ENCODE data around the gene ZNF581. TPM values are rescaled to one million over a fixed set of nuclear protein-coding genes. Genes with fewer than 3 reads are reported as not detected.
A peak's percentile ranks its signal among the peaks of the same experiment; 100 is the strongest.

The ZNF581 gene
- total RNA-seq, 1 donor from 2014 or later, result 30.0 TPM

GRCh38 chr19:55677572-55678028 lies 34.2 kb downstream of the ZNF581 start:
- no peak for TF ChIP-seq EZH2 (IDR thresholded peaks at IDR 0.05; ENCODE audit: insufficient read depth, low read length)
- TF ChIP-seq CTCF (IDR thresholded peaks at IDR 0.05; ENCODE audit: insufficient read depth, low read depth, low read length), result no peak
- no peak for FAIRE-seq
- Histone ChIP-seq H3K27ac (ENCODE audit: low read depth, low read length) (no peak overlapping the region), H3K4me3 (ENCODE audit: insufficient read depth, low read depth, low read length) (no peak overlapping the region), H3K4me2 (ENCODE audit: low read length) (peak overlapping the region; percentile 14), H3K4me1 (ENCODE audit: insufficient read depth, low read length) (peaks cover 32% of the 10 kb centered on the region), H3K27me3 (ENCODE audit: insufficient read depth, low read length) (no peaks in the 10 kb centered on the region), H4K20me1 (ENCODE audit: insufficient read depth, low read length) (peaks cover 86% of the 10 kb centered on the region), H3K79me2 (ENCODE audit: insufficient read depth, low read length) (peaks cover 93% of the 10 kb centered on the region), H3K36me3 (ENCODE audit: insufficient read depth, low read length) (peaks cover 4% of the 10 kb centered on the region), H2AFZ (ENCODE audit: low read depth, low read length) (no peak overlapping the region), H3K9me3 (ENCODE audit: insufficient read depth, low read depth, low read length) (no peaks in the 10 kb centered on the region), H3K9ac (ENCODE audit: low read length) (no peak overlapping the region)
- Mint-ChIP-seq H3K9me3 (ENCODE audit: unreplicated experiment) (no peaks in the 10 kb centered on the region), H3K27me3 (ENCODE audit: low read depth, unreplicated experiment) (no peaks in the 10 kb centered on the region), H3K36me3 (ENCODE audit: low read depth, unreplicated experiment) (peaks cover 11% of the 10 kb centered on the region), H3K27ac (ENCODE audit: unreplicated experiment) (peak overlapping the region; percentile 70), H3K4me3 (ENCODE audit: unreplicated experiment) (peak overlapping the region; percentile 98), H3K4me1 (ENCODE audit: low read depth, unreplicated experiment) (peaks cover 40% of the 10 kb centered on the region)
- DNase-seq (ENCODE audit: low read depth), result no peak

GRCh38 chr19:55678121-55678671 lies 34.7 kb downstream of the ZNF581 start:
- DNase-seq (ENCODE audit: low read depth) (no peak), FAIRE-seq (no peak)
- H3K9me3 ChIP-seq (ENCODE audit: insufficient read depth, low read depth, low read length), result no peaks in the 10 kb centered on the region
- peaks cover 4% of the 10 kb centered on the region for H3K36me3 ChIP-seq (ENCODE audit: insufficient read depth, low read length)
- no peak overlapping the region for H3K9ac ChIP-seq (ENCODE audit: low read length)
- H3K79me2 ChIP-seq (ENCODE audit: insufficient read depth, low read length), result peaks cover 90% of the 10 kb centered on the region
- no peak for TF ChIP-seq EZH2 (IDR thresholded peaks at IDR 0.05; ENCODE audit: insufficient read depth, low read length)
- TF ChIP-seq CTCF (IDR thresholded peaks at IDR 0.05; ENCODE audit: insufficient read depth, low read depth, low read length), result no peak
- peaks cover 81% of the 10 kb centered on the region for H4K20me1 ChIP-seq (ENCODE audit: insufficient read depth, low read length)
- no peaks in the 10 kb centered on the region for H3K9me3 Mint-ChIP-seq (ENCODE audit: unreplicated experiment)
- H3K4me3 Mint-ChIP-seq (ENCODE audit: unreplicated experiment), result peak overlapping the region; percentile 98
- H3K4me2 ChIP-seq (ENCODE audit: low read length), result no peak overlapping the region
- H3K4me1 Mint-ChIP-seq (ENCODE audit: low read depth, unreplicated experiment), result peaks cover 40% of the 10 kb centered on the region
- H3K27me3 Mint-ChIP-seq (ENCODE audit: low read depth, unreplicated experiment), result no peaks in the 10 kb centered on the region
- H3K4me3 ChIP-seq (ENCODE audit: insufficient read depth, low read depth, low read length), result no peak overlapping the region
- H3K36me3 Mint-ChIP-seq (ENCODE audit: low read depth, unreplicated experiment), result peaks cover 11% of the 10 kb centered on the region
- H3K4me1 ChIP-seq (ENCODE audit: insufficient read depth, low read length), result peaks cover 32% of the 10 kb centered on the region
- H3K27me3 ChIP-seq (ENCODE audit: insufficient read depth, low read length), result no peaks in the 10 kb centered on the region
- H3K27ac ChIP-seq (ENCODE audit: low read depth, low read length), result no peak overlapping the region
- H2AFZ ChIP-seq (ENCODE audit: low read depth, low read length), result no peak overlapping the region
- H3K27ac Mint-ChIP-seq (ENCODE audit: unreplicated experiment), result peak overlapping the region; percentile 70
